Cardiac septum (tissue), 1 donor: ENCODE data around the gene GTF2F1. TPM values are rescaled to one million over a fixed set of nuclear protein-coding genes. Genes with fewer than 3 reads are reported as not detected.
"Not testable (repeated sequence)": the region's sequence is repeated elsewhere in the genome, so short reads cannot be mapped to it uniquely, and the experiment has no call there.

Experiments used
- DNase-seq: peaks from one replicate; pipeline ENCODE4 v3.0.0-alpha.2; 2020; ENCODE audit warnings: low spot score
- intact Hi-C: fragments of 100-400 bp; cut with DNase I; formaldehyde crosslinking; loops from one replicate; pipeline ENCODE4 v1.14.0; 2022
- total RNA-seq: library from RNA; stranded (reverse); fragmentation: NEBNext Ultra II Directional; extraction: Animal tissue kit (Norgen Biotek cat#: 25700); gene quantifications from one replicate; pipeline ENCODE4 v1.2.1, GENCODE V29; 2021
- donor health status: DM: no; HTN: no; CAD: no.

GTF2F1 gene
- total RNA-seq, 1 donor from 2014 or later, result 30.9 TPM

GRCh38 chr19:6372594-6373095 is 20.3 kb downstream of the GTF2F1 start, which contains the start of gene ALKBH7:
Gene ALKBH7 (plus strand): TSS chr19:6372794. CDS start chr19:6372821, 27 bp downstream.
- intact Hi-C loops, result loop anchor here (2.0 to 5.0 kb wide), 3 partner anchors 20 to 366 kb away; partner anchors contain the start of genes GTF2F1, KHSRP and TRIP10
- DNase-seq, result peak; percentile 98

GRCh38 chr19:6364353-6364752 is 28.6 kb downstream of the GTF2F1 start:
- no peak for DNase-seq
- intact Hi-C loops, result no loop called here

GRCh38 chr19:6362351-6362801 is 30.6 kb downstream of the GTF2F1 start:
- DNase-seq, result no peak
- intact Hi-C loops, result no loop called here

DNA sequence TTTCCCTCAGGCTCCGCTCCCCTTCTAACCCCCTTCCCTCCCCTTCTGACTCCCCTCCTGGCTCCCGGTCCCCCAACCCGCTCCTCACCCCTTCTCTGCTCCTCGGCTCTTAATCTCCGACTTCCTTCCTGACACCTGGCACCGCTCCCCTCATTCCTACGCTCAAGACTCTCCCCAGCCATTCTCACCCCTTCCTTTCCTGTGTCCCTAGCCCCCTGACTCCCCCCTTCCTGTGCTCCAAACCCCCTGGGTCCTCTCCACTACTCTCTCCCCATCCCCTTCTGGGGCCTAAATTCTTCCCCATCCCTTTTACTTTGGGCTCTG is 31.0 kb downstream of the GTF2F1 start:
- DNase-seq, result no peak
- intact Hi-C loops, result no loop called here

GRCh38 chr19:6360857-6361216 is 32.1 kb downstream of the GTF2F1 start:
- DNase-seq, result not testable (repeated sequence)

GRCh38 chr19:6360445-6360844 is 32.5 kb downstream of the GTF2F1 start:
- intact Hi-C loops, DNase-seq: not testable (repeated sequence)

More at GRCh38 chr19:6360857-6361216, 32.1 kb downstream of the GTF2F1 start:
- intact Hi-C loops, result not testable (repeated sequence)

DNA sequence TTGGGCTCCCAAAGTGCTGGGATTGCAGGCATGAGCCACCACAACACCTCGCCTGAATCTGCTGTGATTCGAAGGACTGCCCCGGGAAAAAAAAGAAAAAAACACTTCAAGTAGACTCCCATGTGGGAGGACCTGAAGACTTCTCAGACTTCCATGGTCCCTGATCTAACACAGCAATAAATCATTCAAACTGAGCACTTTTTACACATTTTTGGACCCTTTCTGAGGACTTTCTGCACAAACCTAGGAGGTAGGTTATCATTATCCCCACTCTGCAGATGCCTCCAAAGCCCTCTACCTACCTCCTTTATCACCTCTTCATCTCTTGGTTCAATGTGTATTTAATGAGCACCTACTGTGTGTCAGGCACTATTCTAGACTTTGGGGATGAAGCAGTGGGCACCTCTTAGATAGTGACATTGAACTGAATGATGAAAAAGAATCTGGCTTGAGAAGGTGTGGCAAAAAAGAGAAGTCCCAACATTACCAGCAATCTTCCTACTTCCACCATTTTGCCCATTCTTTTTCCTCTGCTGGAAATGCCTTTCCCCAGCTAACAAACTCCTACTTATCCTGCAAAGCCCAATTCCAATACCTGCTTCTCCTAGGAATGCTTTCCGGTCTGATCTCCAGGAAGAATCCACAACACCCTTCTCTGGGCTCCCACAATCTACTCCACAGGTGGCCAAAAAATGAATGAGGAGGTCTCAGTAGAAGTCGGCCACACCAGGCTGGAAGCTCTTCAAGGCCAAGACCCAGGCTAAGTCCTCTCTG is 33.2 kb downstream of the GTF2F1 start:
- DNase-seq, result no peak
- intact Hi-C loops, result no loop called here

- intact Hi-C loops, result no loop called here
- DNase-seq, result no peak
Observed at GRCh38 chr19:6358003-6358402, 35.0 kb downstream of the GTF2F1 start.

GRCh38 chr19:6357174-6357573 is 35.8 kb downstream of the GTF2F1 start:
- intact Hi-C loops, result no loop called here

GRCh38 chr19:6355321-6356040 is 37.5 kb downstream of the GTF2F1 start:
- DNase-seq, intact Hi-C loops: not testable (repeated sequence)

More at GRCh38 chr19:6357174-6357573, 35.8 kb downstream of the GTF2F1 start:
- no peak for DNase-seq

DNA sequence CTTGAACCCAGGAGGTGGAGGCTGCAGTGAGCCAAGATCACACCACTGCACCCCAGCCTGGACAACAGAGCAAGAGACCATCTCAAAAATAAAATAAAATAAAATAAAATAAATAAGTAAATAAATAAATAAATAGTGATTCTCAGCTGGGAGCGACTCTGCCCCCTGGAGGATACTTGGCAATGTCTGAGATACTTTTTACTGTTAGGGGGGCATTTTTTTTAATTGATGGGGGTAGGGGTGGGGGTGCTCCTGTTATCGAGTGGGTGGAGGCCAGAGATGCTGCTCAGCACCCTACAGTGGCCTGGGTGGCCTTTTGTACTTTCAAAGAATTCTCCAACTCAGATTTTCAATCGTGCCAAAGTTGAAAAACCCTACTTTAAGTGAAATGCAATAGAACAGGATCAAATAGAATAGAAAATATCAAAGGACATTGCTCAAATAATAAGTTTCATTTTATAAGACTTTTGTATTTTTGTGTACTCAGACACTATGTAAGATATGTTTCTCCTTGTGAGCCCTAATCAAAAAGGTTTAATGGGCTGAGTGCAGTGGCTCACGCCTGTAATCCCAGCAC is 38.8 kb downstream of the GTF2F1 start:
- intact Hi-C loops, result no loop called here
- no peak for DNase-seq

GRCh38 chr19:6352381-6353165 is 40.4 kb downstream of the GTF2F1 start:
- intact Hi-C loops, result no loop called here
- no peak for DNase-seq

- DNase-seq, result no peak
- intact Hi-C loops, result no loop called here
Observed at GRCh38 chr19:6350688-6351087, 42.3 kb downstream of the GTF2F1 start.

- DNase-seq, intact Hi-C loops: not testable (repeated sequence)
Observed at GRCh38 chr19:6349271-6349670, 43.7 kb downstream of the GTF2F1 start.

DNA sequence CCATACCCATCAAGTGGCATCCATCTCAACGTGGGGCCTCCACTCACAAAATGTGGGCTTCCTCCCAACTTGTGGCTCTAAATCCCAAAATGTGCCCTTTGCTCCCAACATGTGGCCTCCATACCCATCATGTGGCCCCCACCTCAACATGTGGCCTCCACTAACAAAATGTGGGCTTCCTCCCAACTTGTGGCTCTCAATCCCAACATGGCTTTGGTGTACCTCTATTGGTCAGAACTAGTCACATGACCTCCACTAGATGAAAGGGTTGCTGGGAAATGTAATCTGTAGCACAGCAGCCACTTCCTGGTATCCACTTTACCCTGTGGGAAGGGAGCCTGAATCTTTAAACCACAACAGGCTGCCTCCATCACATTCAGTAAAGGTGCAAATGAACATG is 49.5 kb downstream of the GTF2F1 start:
- no peak for DNase-seq
- intact Hi-C loops, result no loop called here

GRCh38 chr19:6340493-6341201 is 52.3 kb downstream of the GTF2F1 start:
- intact Hi-C loops, result no loop called here

GRCh38 chr19:6334490-6335285 is 58.3 kb downstream of the GTF2F1 start:
- intact Hi-C loops, result no loop called here
- no peak for DNase-seq

More at GRCh38 chr19:6340493-6341201, 52.3 kb downstream of the GTF2F1 start:
- DNase-seq, result no peak

DNA sequence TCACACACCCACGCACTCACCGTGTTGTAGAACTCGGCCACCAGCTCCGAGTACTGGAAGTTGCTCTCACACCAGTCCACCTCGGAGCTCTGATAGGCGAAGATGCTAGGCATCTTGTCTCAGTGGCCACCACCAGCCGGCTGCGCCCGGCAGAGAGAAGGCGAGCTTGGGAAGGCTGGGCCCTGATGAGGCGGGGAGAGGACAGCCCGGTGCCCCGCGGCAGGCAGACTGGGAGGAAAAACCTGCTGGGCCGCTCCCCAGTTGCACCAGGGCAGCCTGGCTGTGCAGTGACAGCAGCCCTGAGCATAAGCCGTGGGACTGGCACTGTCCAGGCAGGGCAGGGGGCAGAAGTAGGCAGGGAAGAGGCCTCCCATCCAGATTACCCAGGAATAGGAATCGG is 59.5 kb downstream of the GTF2F1 start, which contains the start of gene ACER1:
Gene ACER1, minus strand, starts transcription at position 174 of the 400 bp plus-strand sequence. Its CDS starts 61 bp downstream, at position 113.
- intact Hi-C loops, result no loop called here
- no peak for DNase-seq
